B cell (primary cell): ENCODE results near the gene SPATA2L. TPM values are rescaled to one million over a fixed set of nuclear protein-coding genes. Genes with fewer than 3 reads are reported as not detected.

Experiments used
- ATAC-seq: fragments of 200-7000 bp; cut with Tn5 transposase; one replicate; pipeline ENCODE4 v1.10.0; 2021; ENCODE audit warnings: low read depth, mild to moderate bottlenecking, moderate number of reproducible peaks, moderate library complexity
- CTCF ChIA-PET: fragments of 350-600 bp; sonication (Branson Sonifier 250); formaldehyde crosslinking; loops from one replicate; lab custom pipeline; 2021; ENCODE audit warnings: antibody characterized with exemption, inconsistent platforms; lab: Charles Lee
- POLR2A ChIA-PET: fragments of 350-600 bp; sonication (Branson Sonifier 250); formaldehyde crosslinking; loops from one replicate; lab custom pipeline; 2021; ENCODE audit warnings: antibody characterized with exemption; lab: Charles Lee
- DNase-seq: peaks from one replicate; pipeline ENCODE4 v3.0.0; 2013
- H2AFZ ChIP-seq: 2 replicates; pipeline ENCODE4 v1.6.1; 2012; ENCODE audit warnings: mild to moderate bottlenecking, low read depth, low read length; ENCODE audit not compliant: insufficient read depth, poor library complexity, severe bottlenecking
- H3K27ac ChIP-seq, 2 donors: 1 replicate in 1 of 2; 2 replicates in 1 of 2; pipeline ENCODE4 v1.5.1; 2012 to 2013; ENCODE audit warnings: low read length in 2 of 2, mild to moderate bottlenecking in 2 of 2, moderate library complexity in 1 of 2
- H3K27me3 ChIP-seq, 4 experiments: fragments of 200-600 bp in 1 of 4; sonication (generic) in 1 of 4; replicated peaks in 1 of 4; 1 replicate in 2 of 4; 2 replicates in 2 of 4; pipeline versions ENCODE4 v1.6.1 to v1.7.0; 2013 to 2016; ENCODE audit warnings: low read length in 3 of 4, mild to moderate bottlenecking in 2 of 4, mixed read lengths in 1 of 4, moderate library complexity in 1 of 4; ENCODE audit not compliant: insufficient read depth in 4 of 4, control insufficient read depth in 3 of 4; ENCODE audit errors: control extremely low read depth in 1 of 4
- H3K36me3 ChIP-seq, 2 experiments: replicated peaks in 1 of 2; 1 replicate in 1 of 2; 2 replicates in 1 of 2; pipeline versions ENCODE4 v1.6.1 to v1.7.1; 2013; ENCODE audit warnings: low read length in 1 of 2; ENCODE audit not compliant: insufficient read depth in 2 of 2, control insufficient read depth in 1 of 2; ENCODE audit errors: control extremely low read depth in 1 of 2, extremely low read depth in 1 of 2
- H3K4me1 ChIP-seq, 2 donors: fragments of 200-600 bp in 1 of 2; sonication (generic) in 1 of 2; 1 replicate in 1 of 2; 2 replicates in 1 of 2; pipeline versions ENCODE4 v1.5.1 to v1.6.1; 2013 to 2017; ENCODE audit warnings: low read length in 2 of 2; ENCODE audit not compliant: control insufficient read depth in 2 of 2, insufficient read depth in 2 of 2
- H3K4me2 ChIP-seq: replicated peaks from 2 replicates; pipeline ENCODE3; 2012; ENCODE audit warnings: mild to moderate bottlenecking, low read depth, low read length; ENCODE audit not compliant: poor library complexity, severe bottlenecking
- H3K4me3 ChIP-seq, 5 experiments: fragments of 200-600 bp in 1 of 5; sonication (generic) in 1 of 5; 1 replicate in 3 of 5; 2 replicates in 2 of 5; pipeline versions ENCODE4 v1.5.1 to v1.7.0; 2011 to 2016; ENCODE audit warnings: low read length in 4 of 5, mild to moderate bottlenecking in 4 of 5, low read depth in 2 of 5, control low read depth in 1 of 5, moderate library complexity in 1 of 5; ENCODE audit not compliant: insufficient read depth in 1 of 5; ENCODE audit errors: control extremely low read depth in 1 of 5, extremely low read depth in 1 of 5
- H3K79me2 ChIP-seq: fragments of 200-600 bp; sonication (generic); one replicate; pipeline ENCODE4 v1.6.0; 2016; ENCODE audit warnings: low read length; ENCODE audit not compliant: control insufficient read depth, insufficient read depth
- H3K9ac ChIP-seq: fragments of 200-600 bp; sonication (generic); 2 replicates; pipeline ENCODE4 v1.6.1; 2017; ENCODE audit warnings: mild to moderate bottlenecking, low read length, moderate library complexity
- H3K9me3 ChIP-seq, 3 donors: one replicate each; pipeline versions ENCODE4 v1.6.1 to v1.7.1; 2013; ENCODE audit warnings: low read length in 2 of 3; ENCODE audit not compliant: control insufficient read depth in 2 of 3, insufficient read depth in 1 of 3; ENCODE audit errors: control extremely low read depth in 1 of 3
- H4K20me1 ChIP-seq: 2 replicates; pipeline ENCODE4 v1.6.0; 2012; ENCODE audit warnings: mild to moderate bottlenecking, low read length; ENCODE audit not compliant: insufficient read depth, control insufficient read depth, poor library complexity, severe bottlenecking
- H3K27ac Mint-ChIP-seq: one replicate; pipeline ENCODE4 v1.8.0; 2021; ENCODE audit warnings: mixed read lengths
- H3K27me3 Mint-ChIP-seq: one replicate; pipeline ENCODE4 v1.8.0; 2021; ENCODE audit warnings: mixed read lengths
- H3K4me1 Mint-ChIP-seq: one replicate; pipeline ENCODE4 v1.8.0; 2021; ENCODE audit warnings: mixed read lengths
- H3K4me3 Mint-ChIP-seq: one replicate; pipeline ENCODE4 v1.8.0; 2021; ENCODE audit warnings: mixed read lengths
- H3K9me3 Mint-ChIP-seq: one replicate; pipeline ENCODE4 v1.8.0; 2022; ENCODE audit warnings: mixed read lengths; ENCODE audit not compliant: insufficient read depth
- EZH2 ChIP-seq: IDR thresholded peaks from 2 replicates; pipeline ENCODE4 v1.6.1; 2012; ENCODE audit warnings: borderline replicate concordance, low read depth, mild to moderate bottlenecking, moderate library complexity, low read length; ENCODE audit not compliant: insufficient read depth, poor library complexity, severe bottlenecking
- WGBS: methylation state at CpG from one replicate; pipeline ENCODE4 v1.1.5; 2013; ENCODE audit warnings: missing lambda C conversion rate; ENCODE audit not compliant: insufficient coverage; 5-methylcytosine and 5-hydroxymethylcytosine counted together
- intact Hi-C: fragments of 100-400 bp; cut with micrococcal nuclease; formaldehyde crosslinking; loops from one replicate; pipeline ENCODE4 v1.10.0; 2022
- polyA plus RNA-seq: library from polyadenylated mRNA; depleted of rRNA; stranded (reverse); fragments of >200 nt; gene quantifications from 2 replicates; pipeline ENCODE4 v1.2.3, GENCODE V29; 2012
- total RNA-seq, 2 donors: library from RNA; stranded (reverse); fragments of 120-200 nt in 1 of 2; gene quantifications; 1 replicate in 1 of 2; 2 replicates in 1 of 2; pipeline versions ENCODE4 v1.2.3 to v1.2.4, GENCODE V29; 2013 to 2022
- TF ChIP-seq, protein P1 (sequence below): fragments of 200-600 bp; IDR thresholded peaks from one replicate; pipeline ENCODE4 v1.8.0; 2022; ENCODE audit warnings: antibody characterized with exemption, mild to moderate bottlenecking

Gene SPATA2L
- total and polyA plus RNA-seq, 2 donors (not counting 1 experiment from before 2014, with no cell fraction given), result 16.4 to 32.1 TPM

DNA sequence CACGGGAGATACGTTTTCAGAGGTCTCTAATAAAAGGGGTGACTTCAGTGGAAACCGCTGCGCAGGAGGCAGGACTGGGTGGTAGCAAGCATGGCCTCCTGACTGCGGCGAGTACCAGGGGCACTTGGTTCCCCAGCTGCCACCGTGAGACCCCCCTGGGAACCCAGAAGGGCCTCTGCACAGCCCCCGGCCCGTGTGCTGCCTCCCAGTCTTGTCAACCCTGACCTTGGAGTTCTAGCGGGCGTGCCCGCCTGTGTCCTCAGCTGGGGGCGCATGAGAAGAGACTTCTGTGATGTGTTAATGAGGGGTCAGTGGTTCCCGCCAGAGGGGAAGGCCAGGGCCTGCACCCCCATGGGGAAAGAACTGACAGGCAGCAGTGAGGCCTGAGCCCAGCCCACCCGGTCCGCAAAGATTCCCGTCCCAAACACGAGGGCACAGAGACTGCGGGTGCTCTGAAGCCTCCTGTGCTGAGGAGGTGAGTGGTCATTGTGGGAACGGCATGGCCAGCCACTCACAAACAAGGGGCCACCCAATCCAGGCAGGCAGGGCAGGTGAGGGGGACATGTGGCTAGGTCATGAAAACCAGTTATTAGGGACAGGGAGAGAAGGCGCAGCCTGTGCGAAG is 29.2 kb upstream of the SPATA2L start:
- no peak overlapping the region for H3K4me3 Mint-ChIP-seq
- H3K27ac Mint-ChIP-seq, result no peak overlapping the region
- ATAC-seq (no peak), DNase-seq (no peak)
- H3K27ac ChIP-seq, result no peak overlapping the region
- no peaks in the 10 kb centered on the region for H3K27me3 Mint-ChIP-seq
- no peak overlapping the region for H2AFZ ChIP-seq
- no peak overlapping the region for H3K9ac ChIP-seq
- peaks cover 8% of the 10 kb centered on the region for H3K4me1 Mint-ChIP-seq
- H4K20me1 ChIP-seq, result peaks cover 87% of the 10 kb centered on the region
- no peaks in the 10 kb centered on the region for H3K9me3 ChIP-seq
- H3K4me1 ChIP-seq, result no peaks in the 10 kb centered on the region
- ChIA-PET POLR2A (no interaction called here), CTCF (no interaction called here)
- no peaks in the 10 kb centered on the region for H3K27me3 ChIP-seq
- TF ChIP-seq, protein P1, sequence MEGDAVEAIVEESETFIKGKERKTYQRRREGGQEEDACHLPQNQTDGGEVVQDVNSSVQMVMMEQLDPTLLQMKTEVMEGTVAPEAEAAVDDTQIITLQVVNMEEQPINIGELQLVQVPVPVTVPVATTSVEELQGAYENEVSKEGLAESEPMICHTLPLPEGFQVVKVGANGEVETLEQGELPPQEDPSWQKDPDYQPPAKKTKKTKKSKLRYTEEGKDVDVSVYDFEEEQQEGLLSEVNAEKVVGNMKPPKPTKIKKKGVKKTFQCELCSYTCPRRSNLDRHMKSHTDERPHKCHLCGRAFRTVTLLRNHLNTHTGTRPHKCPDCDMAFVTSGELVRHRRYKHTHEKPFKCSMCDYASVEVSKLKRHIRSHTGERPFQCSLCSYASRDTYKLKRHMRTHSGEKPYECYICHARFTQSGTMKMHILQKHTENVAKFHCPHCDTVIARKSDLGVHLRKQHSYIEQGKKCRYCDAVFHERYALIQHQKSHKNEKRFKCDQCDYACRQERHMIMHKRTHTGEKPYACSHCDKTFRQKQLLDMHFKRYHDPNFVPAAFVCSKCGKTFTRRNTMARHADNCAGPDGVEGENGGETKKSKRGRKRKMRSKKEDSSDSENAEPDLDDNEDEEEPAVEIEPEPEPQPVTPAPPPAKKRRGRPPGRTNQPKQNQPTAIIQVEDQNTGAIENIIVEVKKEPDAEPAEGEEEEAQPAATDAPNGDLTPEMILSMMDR, result no peak
- no peak for TF ChIP-seq EZH2
- peaks cover 86% of the 10 kb centered on the region for H3K79me2 ChIP-seq
- intact Hi-C loops, result no loop called here
- no peak overlapping the region for H3K4me2 ChIP-seq
- H3K36me3 ChIP-seq, result peaks cover 0 to 77% of the 10 kb centered on the region in 2 experiments
- no peak overlapping the region for H3K4me3 ChIP-seq
- no peaks in the 10 kb centered on the region for H3K9me3 Mint-ChIP-seq
- 90% methylated on average over 19 of the region's 22 CpGs for WGBS

DNA sequence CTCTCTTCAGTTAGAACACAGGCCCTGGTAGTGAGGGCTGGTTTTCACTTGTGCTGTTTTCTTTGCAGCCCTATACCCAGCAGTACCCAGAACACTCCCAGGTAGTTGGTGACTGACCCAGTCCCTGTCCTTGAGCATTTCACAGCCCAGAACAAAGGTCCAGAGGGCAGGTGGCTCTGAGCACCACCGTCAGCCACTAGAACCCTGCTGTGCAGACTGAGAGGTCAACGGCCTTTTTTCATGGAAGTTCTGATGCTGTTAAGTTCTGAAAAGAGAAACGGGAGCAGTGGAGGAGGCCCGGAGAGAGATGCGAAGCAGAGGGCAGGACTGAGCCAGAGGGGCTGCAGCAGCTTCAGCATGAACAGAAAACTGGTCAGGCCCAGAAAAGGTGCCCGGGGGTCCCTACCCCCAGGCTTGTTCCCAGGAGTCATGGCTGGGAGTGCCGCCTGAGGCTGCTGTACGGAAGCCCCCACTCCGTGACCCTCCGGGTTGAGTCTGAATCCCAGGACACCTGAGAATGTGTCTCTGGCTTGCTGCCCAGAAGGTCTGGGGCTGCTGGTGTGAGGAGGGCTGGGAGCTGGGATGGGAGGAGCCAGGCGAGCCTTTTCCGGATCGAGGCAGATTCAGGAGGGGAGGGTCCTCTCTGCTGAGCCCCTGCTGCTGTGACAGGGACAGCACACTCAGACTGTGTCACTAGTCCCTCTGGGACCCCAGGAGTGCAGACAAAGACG is 28.5 kb upstream of the SPATA2L start:
- Histone ChIP-seq H3K9ac (no peak overlapping the region), H4K20me1 (peaks cover 87% of the 10 kb centered on the region), H3K4me3 (no peak overlapping the region), H3K27ac (no peak overlapping the region), H3K79me2 (peaks cover 90% of the 10 kb centered on the region), H3K36me3 (peaks cover 0 to 76% of the 10 kb centered on the region in 2 experiments), H3K4me1 (no peaks in the 10 kb centered on the region), H2AFZ (no peak overlapping the region), H3K4me2 (no peak overlapping the region), H3K9me3 (no peaks in the 10 kb centered on the region), H3K27me3 (no peaks in the 10 kb centered on the region)
- DNase-seq (no peak), ATAC-seq (no peak)
- no peak for TF ChIP-seq EZH2
- TF ChIP-seq, protein P1, result no peak
- Mint-ChIP-seq H3K9me3 (no peaks in the 10 kb centered on the region), H3K4me3 (no peak overlapping the region), H3K27ac (no peak overlapping the region), H3K4me1 (peaks cover 8% of the 10 kb centered on the region), H3K27me3 (no peaks in the 10 kb centered on the region)
- intact Hi-C loops, result no loop called here
- ChIA-PET CTCF (no interaction called here), POLR2A (no interaction called here)
- WGBS, result 97% methylated on average over 13 of the region's 14 CpGs
